CD14-positive monocyte (primary cell): ENCODE data around the gene BNC2. TPM values are rescaled to one million over a fixed set of nuclear protein-coding genes. Genes with fewer than 3 reads are reported as not detected.

ENCODE experiments used
- DNase-seq, 3 donors: peaks; one replicate each; pipeline ENCODE4 v3.0.0-alpha.2; 2011 to 2022
- H2AFZ ChIP-seq: 2 replicates; pipeline ENCODE4 v1.6.0; 2012; ENCODE audit warnings: mild to moderate bottlenecking, low read depth, low read length, inconsistent platforms; ENCODE audit not compliant: insufficient read depth, poor library complexity, severe bottlenecking
- H3K27ac ChIP-seq, 2 donors: 1 replicate in 1 of 2; 2 replicates in 1 of 2; pipeline ENCODE4 v1.5.1; 2012 to 2013; ENCODE audit warnings: low read length in 2 of 2, control low read depth in 1 of 2, inconsistent platforms in 1 of 2, low read depth in 1 of 2, mild to moderate bottlenecking in 1 of 2
- H3K27me3 ChIP-seq, 2 donors: one replicate each; pipeline versions ENCODE4 v1.6.0 to v1.6.1; 2011 to 2013; ENCODE audit warnings: low read length in 2 of 2; ENCODE audit not compliant: control insufficient read depth in 2 of 2, insufficient read depth in 2 of 2
- H3K36me3 ChIP-seq, 2 donors: replicated peaks in 1 of 2; 1 replicate in 1 of 2; 2 replicates in 1 of 2; pipeline versions ENCODE4 v1.5.1 to v1.6.1; 2012 to 2013; ENCODE audit warnings: low read length in 2 of 2, control low read depth in 1 of 2, inconsistent platforms in 1 of 2, mild to moderate bottlenecking in 1 of 2; ENCODE audit not compliant: insufficient read depth in 2 of 2, control insufficient read depth in 1 of 2
- H3K4me1 ChIP-seq, 2 donors: 1 replicate in 1 of 2; 2 replicates in 1 of 2; pipeline versions ENCODE4 v1.5.1 to v1.6.1; 2012 to 2013; ENCODE audit warnings: low read length in 2 of 2, control low read depth in 1 of 2, inconsistent platforms in 1 of 2, mild to moderate bottlenecking in 1 of 2, moderate library complexity in 1 of 2; ENCODE audit not compliant: insufficient read depth in 2 of 2, control insufficient read depth in 1 of 2
- H3K4me2 ChIP-seq: replicated peaks from 2 replicates; pipeline ENCODE3; 2012; ENCODE audit warnings: low read length, moderate library complexity, mild to moderate bottlenecking; ENCODE audit not compliant: poor library complexity, severe bottlenecking; ENCODE audit errors: extremely low read depth
- H3K4me3 ChIP-seq, 3 experiments: fragments of 200-600 bp in 1 of 3; sonication (generic) in 1 of 3; replicated peaks in 1 of 3; 1 replicate in 2 of 3; 2 replicates in 1 of 3; pipeline ENCODE4 v1.5.1; 2011 to 2013; ENCODE audit warnings: low read length in 3 of 3, mild to moderate bottlenecking in 3 of 3, control low read depth in 2 of 3, low read depth in 2 of 3, inconsistent platforms in 1 of 3, moderate library complexity in 1 of 3
- H3K79me2 ChIP-seq: 2 replicates; pipeline ENCODE4 v1.6.0; 2012; ENCODE audit warnings: mild to moderate bottlenecking, control low read depth, inconsistent platforms, low read length, moderate library complexity; ENCODE audit not compliant: insufficient read depth
- H3K9ac ChIP-seq: 2 replicates; pipeline ENCODE4 v1.6.0; 2017; ENCODE audit warnings: low read length, mild to moderate bottlenecking; ENCODE audit not compliant: insufficient read depth, poor library complexity, severe bottlenecking
- H3K9me3 ChIP-seq, 2 donors: replicated peaks in 1 of 2; 1 replicate in 1 of 2; 2 replicates in 1 of 2; pipeline versions ENCODE4 v1.5.1 to v1.6.1; 2012 to 2013; ENCODE audit warnings: low read length in 2 of 2, control low read depth in 1 of 2; ENCODE audit not compliant: control insufficient read depth in 1 of 2, insufficient read depth in 1 of 2
- H4K20me1 ChIP-seq: 2 replicates; pipeline ENCODE4 v1.6.0; 2012; ENCODE audit warnings: mild to moderate bottlenecking, low read length, control low read depth, moderate library complexity; ENCODE audit not compliant: insufficient read depth
- H3K27ac Mint-ChIP-seq, 7 donors: one replicate each; pipeline ENCODE4 v1.8.0; 2020; ENCODE audit warnings: mild to moderate bottlenecking in 7 of 7, mixed read lengths in 7 of 7, moderate library complexity in 6 of 7, inconsistent platforms in 2 of 7
- H3K27me3 Mint-ChIP-seq, 3 donors: one replicate each; pipeline ENCODE4 v1.8.0; 2021 to 2022; ENCODE audit warnings: low read depth in 3 of 3, mild to moderate bottlenecking in 3 of 3, mixed read lengths in 3 of 3, moderate library complexity in 3 of 3, inconsistent platforms in 1 of 3
- H3K36me3 Mint-ChIP-seq, 2 donors: one replicate each; pipeline ENCODE4 v1.8.0; 2020; ENCODE audit warnings: mixed read lengths in 2 of 2, inconsistent platforms in 1 of 2, mild to moderate bottlenecking in 1 of 2
- H3K4me1 Mint-ChIP-seq: one replicate; pipeline ENCODE4 v1.8.0; 2020; ENCODE audit warnings: mild to moderate bottlenecking, mixed read lengths
- H3K4me3 Mint-ChIP-seq, 2 donors: one replicate each; pipeline ENCODE4 v1.8.0; 2020; ENCODE audit warnings: mild to moderate bottlenecking in 2 of 2, mixed read lengths in 2 of 2, moderate library complexity in 1 of 2
- H3K9me3 Mint-ChIP-seq, 7 donors: one replicate each; pipeline ENCODE4 v1.8.0; 2020 to 2022; ENCODE audit warnings: mixed read lengths in 7 of 7, mild to moderate bottlenecking in 6 of 7, moderate library complexity in 6 of 7, inconsistent platforms in 2 of 7
- CTCF ChIP-seq: fragments of 200-600 bp; IDR thresholded peaks from one replicate; pipeline ENCODE4 v1.8.0; 2022; ENCODE audit warnings: antibody characterized with exemption, mild to moderate bottlenecking
- WGBS: methylation state at CpG from one replicate; pipeline ENCODE4 v1.1.5; 2013; ENCODE audit warnings: missing lambda C conversion rate; ENCODE audit not compliant: insufficient coverage; 5-methylcytosine and 5-hydroxymethylcytosine counted together
- intact Hi-C, 2 donors: fragments of 100-400 bp; cut with micrococcal nuclease; formaldehyde crosslinking; loops; one replicate each; pipeline versions ENCODE4 v1.15.0 to v1.15.1; 2023
- polyA plus RNA-seq, 3 donors: library from polyadenylated mRNA; depleted of rRNA in 1 of 3; unstranded in 2 of 3; stranded (reverse) in 1 of 3; fragments of 300-500 nt in 2 of 3; fragments of >200 nt in 1 of 3; fragmentation: Illumina TruSeq in 2 of 3; gene quantifications; 1 replicate in 2 of 3; 2 replicates in 1 of 3; pipeline ENCODE4 v1.2.3, GENCODE V29; 2012 to 2021

BNC2 gene
- polyA plus RNA-seq, 3 donors, result 0.01 TPM; not detected in 2

GRCh38 chr9:16806674-16807073 lies 63.8 kb downstream of the BNC2 start:
- DNase-seq, result no peak
- Histone ChIP-seq H3K9ac (no peak overlapping the region), H4K20me1 (no peaks in the 10 kb centered on the region), H3K4me1 (no peaks in the 10 kb centered on the region), H3K36me3 (no peaks in the 10 kb centered on the region), H3K27ac (no peak overlapping the region), H3K9me3 (no peaks in the 10 kb centered on the region), H3K4me3 (no peak overlapping the region), H3K79me2 (no peaks in the 10 kb centered on the region), H3K4me2 (no peak overlapping the region), H3K27me3 (no peaks in the 10 kb centered on the region), H2AFZ (no peak overlapping the region)
- no peak for TF ChIP-seq CTCF
- no peaks in the 10 kb centered on the region for H3K36me3 Mint-ChIP-seq
- H3K4me1 Mint-ChIP-seq, result no peaks in the 10 kb centered on the region
- H3K27me3 Mint-ChIP-seq, result peaks cover 0 to 2% (median 2%) of the 10 kb centered on the region in 3 donors
- intact Hi-C loops, result no loop called here
- H3K4me3 Mint-ChIP-seq, result no peak overlapping the region
- H3K27ac Mint-ChIP-seq, result no peak overlapping the region
- H3K9me3 Mint-ChIP-seq, result peaks cover 0 to 3% (median 0%) of the 10 kb centered on the region in 7 donors

- Histone ChIP-seq H3K4me2 (no peak overlapping the region), H4K20me1 (no peaks in the 10 kb centered on the region), H3K27ac (no peak overlapping the region), H3K36me3 (no peaks in the 10 kb centered on the region), H3K9me3 (no peaks in the 10 kb centered on the region), H3K79me2 (no peaks in the 10 kb centered on the region), H3K4me1 (no peaks in the 10 kb centered on the region), H3K9ac (no peak overlapping the region), H3K4me3 (no peak overlapping the region), H3K27me3 (no peaks in the 10 kb centered on the region), H2AFZ (no peak overlapping the region)
- intact Hi-C loops, result no loop called here
- H3K9me3 Mint-ChIP-seq, result peaks cover 0 to 2% (median 0%) of the 10 kb centered on the region in 7 donors
- H3K36me3 Mint-ChIP-seq, result no peaks in the 10 kb centered on the region
- TF ChIP-seq CTCF, result no peak
- 83% methylated on average over 6 of the region's 8 CpGs for WGBS
- no peaks in the 10 kb centered on the region for H3K4me1 Mint-ChIP-seq
- peaks cover 0 to 2% (median 2%) of the 10 kb centered on the region in 3 donors for H3K27me3 Mint-ChIP-seq
- no peak overlapping the region for H3K27ac Mint-ChIP-seq
- no peak overlapping the region for H3K4me3 Mint-ChIP-seq
- DNase-seq, result no peak
Observed at GRCh38 chr9:16803648-16804047, 66.8 kb downstream of the BNC2 start.
